ENCODE measurements around the gene FAM3D. TPM values are rescaled to one million over a fixed set of nuclear protein-coding genes. Genes with fewer than 3 reads are reported as not detected.

Gene FAM3D
- total and polyA plus RNA-seq, 2 of the 8 experiments (the other 6 are each of a cell fraction or from before 2014, with no cell fraction given), result not detected

DNA sequence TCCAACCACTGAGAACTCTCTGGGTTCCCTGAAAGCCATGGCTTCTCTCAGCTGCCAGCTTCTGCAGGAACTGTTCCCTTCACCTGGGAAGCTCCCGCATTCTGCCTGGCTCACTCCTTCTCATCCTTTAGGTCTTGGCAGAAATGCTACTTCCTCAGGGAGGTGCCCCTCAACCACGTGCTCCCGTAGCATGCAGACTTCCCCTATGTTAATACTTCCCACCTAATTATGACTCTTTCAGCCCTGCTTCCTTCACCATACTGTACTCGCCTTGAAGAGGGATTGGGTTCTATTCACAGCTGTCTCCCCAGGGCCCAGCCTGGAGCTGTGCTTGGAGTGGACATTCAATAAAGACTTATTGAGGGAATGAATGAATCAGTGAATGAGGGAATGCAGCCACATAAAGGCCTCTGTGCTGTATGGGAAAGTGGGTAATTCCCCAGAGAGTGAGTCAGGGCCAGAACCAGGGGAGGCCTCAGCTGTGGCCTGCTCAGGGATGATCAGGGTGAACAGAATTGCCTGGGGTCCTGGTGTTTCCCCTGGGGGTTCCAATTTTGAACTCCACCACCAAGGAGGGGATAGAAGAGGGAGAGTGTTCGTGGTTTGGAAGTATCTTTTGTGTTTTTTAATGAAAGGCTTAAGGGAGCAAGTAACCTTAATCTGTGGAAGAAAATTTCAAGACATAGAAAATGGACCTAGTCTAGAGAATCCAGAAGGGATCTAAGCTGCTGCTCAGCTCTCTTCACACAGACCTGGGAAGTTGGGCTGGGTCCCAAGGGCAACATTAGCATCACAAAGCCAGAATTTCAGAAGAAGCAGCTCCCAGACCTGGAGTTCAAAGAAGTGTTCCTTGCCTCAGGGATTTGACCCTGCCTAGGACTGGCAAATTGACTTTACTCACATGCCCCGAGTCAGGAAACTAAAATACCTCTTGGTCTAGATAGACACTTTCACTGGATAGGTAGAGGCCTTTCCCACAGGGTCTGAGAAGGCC, 74.8 kb downstream of the FAM3D start:
- no peak overlapping the region for H3K18ac ChIP-seq (ENCODE audit: extremely low read depth, low read length)
- no peak overlapping the region for H2BK12ac ChIP-seq (ENCODE audit: low read depth, low read length)
- peaks cover 2% of the 10 kb centered on the region; the same call in 1 of the 2 replicates for H3K23me2 ChIP-seq (ENCODE audit: low read depth, low read length)
- peaks cover 0 to 7% (median 4%) of the 10 kb centered on the region in 4 experiments; a peak in 5 of 7 replicates for H3K4me1 ChIP-seq (replicated peaks in 1 of 4; ENCODE audit: control insufficient read depth in 3 of 4, insufficient read depth in 4 of 4, low read length in 3 of 4)
- H4K5ac ChIP-seq (ENCODE audit: insufficient read length, low read depth, low read length), result no peak overlapping the region
- WGBS, 2 experiments (ENCODE audit: extremely low coverage in 1 of 2, insufficient coverage in 1 of 2, insufficient read length in 1 of 2, insufficient replicate concordance in 2 of 2, low coverage in 1 of 2, low lambda C conversion rate in 2 of 2, missing lambda C conversion rate in 1 of 2), result 79% methylated on average over 6 of the region's 6 CpGs; no CpG with 5 or more reads in 1 of the 2 experiments
- FAIRE-seq (no peak), DNase-seq (ENCODE audit: low read depth in 1 of 2, low spot score in 2 of 2) (no peak)
- no peak overlapping the region for H2BK20ac ChIP-seq (ENCODE audit: low read length)
- no peak overlapping the region for H2BK5ac ChIP-seq (ENCODE audit: low read depth, low read length)
- H3K4me3 ChIP-seq (ENCODE audit: extremely low read depth in 1 of 4, insufficient read depth in 2 of 4, low read depth in 3 of 4, low read length in 4 of 4), result no peak overlapping the region
- H3K9ac ChIP-seq (replicated peaks in 1 of 4; ENCODE audit: extremely low read depth in 1 of 4, low read depth in 3 of 4, low read length in 3 of 4), result no peak overlapping the region
- H2AK5ac ChIP-seq (ENCODE audit: low read depth, low read length), result no peak overlapping the region
- H3K23ac ChIP-seq (ENCODE audit: insufficient read length), result no peak overlapping the region
- H4K8ac ChIP-seq (ENCODE audit: extremely low read depth, insufficient read depth, low read length), result no peak overlapping the region
- no peak overlapping the region for H2AFZ ChIP-seq (ENCODE audit: low read length)
- no peak overlapping the region for H3K27ac ChIP-seq (ENCODE audit: low read depth, low read length)
- H2BK15ac ChIP-seq (ENCODE audit: low read length), result no peak overlapping the region
- H3K79me2 ChIP-seq (ENCODE audit: control insufficient read depth in 1 of 2, insufficient read depth in 2 of 2, low read length in 2 of 2), result no peaks in the 10 kb centered on the region
- no peak overlapping the region for H3K4me2 ChIP-seq (ENCODE audit: insufficient read depth in 1 of 2, low read depth in 2 of 2, low read length in 2 of 2)
- no peak overlapping the region for H3K56ac ChIP-seq (replicated peaks; ENCODE audit: insufficient read length, low read depth, low read length)
- ChIA-PET CTCF (ENCODE audit: partially characterized antibody) (interaction anchor here (0.7 to 40.0 kb wide), 7 partner anchors 9 to 1804 kb away, joined by 3 to 994 read pairs (median 3); no protein-coding TSS in a partner anchor), POLR2A (ENCODE audit: partially characterized antibody) (no interaction called here)
- H2BK120ac ChIP-seq (replicated peaks; ENCODE audit: low read depth, low read length), result no peak overlapping the region
- H3K27me3 ChIP-seq (replicated peaks in 1 of 4; ENCODE audit: control insufficient read depth in 3 of 4, extremely low read depth in 1 of 4, insufficient read depth in 3 of 4, low read length in 3 of 4), result peaks cover 0 to 6% (median 5%) of the 10 kb centered on the region in 4 experiments; a peak in 5 of 7 replicates
- H3K9me3 ChIP-seq (ENCODE audit: insufficient read depth in 2 of 2, low read depth in 1 of 2, low read length in 1 of 2), result no peaks in the 10 kb centered on the region
- no peak overlapping the region for H3K14ac ChIP-seq (ENCODE audit: insufficient read length)
- peaks cover 0 to 3% of the 10 kb centered on the region in 2 experiments for H4K20me1 ChIP-seq (replicated peaks in 1 of 2; ENCODE audit: control insufficient read depth in 1 of 2, insufficient read depth in 2 of 2, low read length in 2 of 2)
- no peak overlapping the region for H4K91ac ChIP-seq (replicated peaks; ENCODE audit: insufficient read length, low read length)
- H3K36me3 ChIP-seq (ENCODE audit: control insufficient read depth in 2 of 4, insufficient read depth in 4 of 4, low read length in 3 of 4), result no peaks in the 10 kb centered on the region
- H3K79me1 ChIP-seq (ENCODE audit: low read depth, low read length), result no peaks in the 10 kb centered on the region
- no peak overlapping the region for H3K4ac ChIP-seq (replicated peaks; ENCODE audit: insufficient read length, low read depth, low read length)
- TF ChIP-seq RNF2 (IDR thresholded peaks at IDR 0.05; ENCODE audit: borderline replicate concordance, low read depth, low read length, missing control alignments, poor library complexity, severe bottlenecking) (no peak), BACH1 (IDR thresholded peaks at IDR 0.05; ENCODE audit: low read length) (no peak), SP4 (IDR thresholded peaks at IDR 0.05; ENCODE audit: low read length) (no peak), SP1 (IDR thresholded peaks at IDR 0.05; ENCODE audit: low read depth, low read length) (no peak), HDAC2 (IDR thresholded peaks at IDR 0.05; ENCODE audit: borderline replicate concordance in 1 of 2, low read depth in 2 of 2, low read length in 2 of 2) (no peak), KDM1A (IDR thresholded peaks at IDR 0.05; ENCODE audit: borderline replicate concordance, low read length) (no peak), RFX5 (IDR thresholded peaks at IDR 0.05; ENCODE audit: borderline replicate concordance, low read depth, low read length) (no peak), CBX8 (IDR thresholded peaks at IDR 0.05; ENCODE audit: borderline replicate concordance, low read depth, low read length) (no peak), RAD21 (IDR thresholded peaks at IDR 0.05 in 1 of 2, conservative IDR thresholded peaks at IDR 0.05 in 1 of 2; ENCODE audit: low read depth in 2 of 2, low read length in 2 of 2) (no peak), ZNF274 (IDR thresholded peaks at IDR 0.05; ENCODE audit: borderline replicate concordance, extremely low read depth, low read length) (no peak), BRCA1 (IDR thresholded peaks at IDR 0.05; ENCODE audit: low read depth, low read length) (no peak)
